Stomach (tissue), 4 donors: ENCODE data around the gene EPO.

Source experiments
- EP300 ChIP-seq: sonication (generic); formaldehyde crosslinking; IDR thresholded peaks from one replicate; pipeline ENCODE4 v1.6.1; 2017; ENCODE audit warnings: antibody characterized with exemption
- POLR2A ChIP-seq, 4 donors: fragments of 450-650 bp; IDR thresholded peaks; one replicate each; pipeline ENCODE4 v1.6.1; 2016; ENCODE audit warnings: antibody characterized with exemption in 4 of 4, control low read depth in 2 of 4, mild to moderate bottlenecking in 1 of 4, moderate library complexity in 1 of 4
- TF ChIP-seq, protein P1 (sequence below), 7 experiments: fragments of 450-650 bp in 4 of 7; fragments of 200-600 bp in 3 of 7; sonication (generic) in 3 of 7; IDR thresholded peaks; one replicate each; pipeline ENCODE4 v1.5.1; 2016 to 2019; ENCODE audit warnings: antibody characterized with exemption in 7 of 7, control low read depth in 2 of 7, mild to moderate bottlenecking in 1 of 7

DNA sequence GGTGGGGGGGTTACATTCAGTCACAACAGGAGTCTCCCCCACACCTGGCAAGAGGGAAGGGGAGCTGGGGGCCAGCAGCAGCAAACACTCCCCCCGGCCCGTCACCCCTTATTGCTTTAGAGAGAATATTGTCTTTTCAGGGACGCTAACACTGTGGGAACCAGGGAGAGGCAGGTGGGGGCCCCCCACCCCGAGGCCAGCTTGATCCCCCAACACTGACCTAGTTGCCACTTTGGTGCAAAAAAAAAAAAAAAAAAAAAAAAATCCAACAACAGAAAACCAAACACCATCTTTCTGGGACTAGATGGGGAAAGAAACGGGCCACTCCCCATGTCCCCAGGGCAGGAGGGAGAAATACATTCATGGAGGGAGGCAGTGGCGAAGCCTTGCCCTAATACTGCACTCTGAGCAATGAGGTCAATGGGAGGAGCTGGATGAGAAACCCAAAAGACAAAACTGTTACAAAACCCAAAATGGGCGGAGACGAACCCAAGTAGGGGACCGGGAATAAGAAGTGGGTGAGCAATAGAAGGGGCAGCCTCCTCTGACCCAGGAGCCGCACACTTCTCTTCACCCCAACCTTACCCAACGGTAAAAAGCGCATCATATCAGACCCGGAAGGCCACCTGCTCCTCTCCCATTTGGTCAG, 40.2 kb upstream of the EPO start:
- no peak for TF ChIP-seq EP300
- TF ChIP-seq, protein P1, sequence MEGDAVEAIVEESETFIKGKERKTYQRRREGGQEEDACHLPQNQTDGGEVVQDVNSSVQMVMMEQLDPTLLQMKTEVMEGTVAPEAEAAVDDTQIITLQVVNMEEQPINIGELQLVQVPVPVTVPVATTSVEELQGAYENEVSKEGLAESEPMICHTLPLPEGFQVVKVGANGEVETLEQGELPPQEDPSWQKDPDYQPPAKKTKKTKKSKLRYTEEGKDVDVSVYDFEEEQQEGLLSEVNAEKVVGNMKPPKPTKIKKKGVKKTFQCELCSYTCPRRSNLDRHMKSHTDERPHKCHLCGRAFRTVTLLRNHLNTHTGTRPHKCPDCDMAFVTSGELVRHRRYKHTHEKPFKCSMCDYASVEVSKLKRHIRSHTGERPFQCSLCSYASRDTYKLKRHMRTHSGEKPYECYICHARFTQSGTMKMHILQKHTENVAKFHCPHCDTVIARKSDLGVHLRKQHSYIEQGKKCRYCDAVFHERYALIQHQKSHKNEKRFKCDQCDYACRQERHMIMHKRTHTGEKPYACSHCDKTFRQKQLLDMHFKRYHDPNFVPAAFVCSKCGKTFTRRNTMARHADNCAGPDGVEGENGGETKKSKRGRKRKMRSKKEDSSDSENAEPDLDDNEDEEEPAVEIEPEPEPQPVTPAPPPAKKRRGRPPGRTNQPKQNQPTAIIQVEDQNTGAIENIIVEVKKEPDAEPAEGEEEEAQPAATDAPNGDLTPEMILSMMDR (IDR thresholded peaks at IDR 0.05) = no peak
- no peak for TF ChIP-seq POLR2A (IDR thresholded peaks at IDR 0.05)
